ENCODE data around the gene TRIP6.

DNA sequence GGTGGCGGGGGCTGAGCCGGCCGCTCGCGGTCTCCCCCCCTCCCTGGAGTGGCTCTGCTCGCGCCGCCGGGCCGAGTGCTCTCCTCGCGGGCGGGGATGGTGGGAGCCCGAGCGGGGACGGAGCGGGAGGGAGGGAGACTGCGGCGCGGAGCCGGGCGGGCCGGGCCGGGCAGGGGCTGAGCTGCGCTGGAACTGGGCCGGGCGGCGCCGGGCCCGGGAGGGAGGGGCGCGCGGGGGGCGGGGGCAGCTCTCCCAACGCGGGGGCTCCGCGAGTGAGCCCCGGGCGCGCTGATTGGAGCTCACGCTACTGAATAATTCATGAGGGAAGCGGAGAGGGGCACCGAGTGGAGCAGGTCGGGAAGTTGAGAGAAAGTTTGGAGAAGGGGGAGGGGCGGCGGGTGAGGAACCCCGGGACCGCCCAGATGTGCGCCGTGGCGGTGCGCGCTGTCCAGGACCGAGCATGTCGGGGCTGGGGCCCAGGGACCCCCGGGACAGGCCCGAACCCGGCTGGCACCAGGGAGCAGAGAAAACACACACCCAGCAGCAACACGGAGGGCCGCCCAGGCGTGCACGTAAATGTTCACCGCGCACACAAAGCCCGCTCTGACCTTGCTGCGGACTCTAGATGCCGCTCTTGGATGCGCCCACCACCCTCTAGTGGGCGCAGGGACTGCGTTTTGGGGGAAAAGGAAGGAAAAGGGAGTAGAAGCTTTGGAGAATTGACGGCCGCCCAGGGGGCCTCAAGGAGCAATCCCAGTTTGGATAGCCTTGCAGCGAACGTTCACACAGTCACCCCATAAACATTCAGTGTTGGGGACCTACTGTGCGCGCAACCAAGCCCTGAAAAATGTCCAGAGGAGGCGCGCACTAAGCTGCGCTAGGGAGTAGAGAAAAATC lies 39.6 kb upstream of the TRIP6 start, which contains the start of gene EPHB4:
- TF ChIP-seq CTCF (IDR thresholded peaks at IDR 0.05; ENCODE audit: low read depth, low read length) (no peak), EZH2phosphoT487 (IDR thresholded peaks at IDR 0.05; ENCODE audit: low read depth) (no peak)

All from OCI-LY3 (cell line).